Calu3 (cell line): ENCODE results near the gene RNLS. TPM values are rescaled to one million over a fixed set of nuclear protein-coding genes. Genes with fewer than 3 reads are reported as not detected.

ENCODE experiments used
- BruUV-seq: library from RNA; stranded (reverse); fragments of 400-500 nt; replicated peaks from 2 replicates; lab custom pipeline; 2021; lab: Mats Ljungman, UMichigan
- CTCF ChIA-PET: fragments of 300-600 bp; sonication (Branson Sonifier 250); formaldehyde crosslinking; loops from one replicate; lab custom pipeline; 2022; ENCODE audit warnings: antibody characterized with exemption; lab: Charles Lee
- DNase-seq: peaks from one replicate; pipeline ENCODE4 v3.0.0; 2022
- H3K27ac Mint-ChIP-seq: one replicate; pipeline ENCODE4 v1.8.0; 2022; ENCODE audit warnings: mixed read lengths; ENCODE audit not compliant: unreplicated experiment
- H3K27me3 Mint-ChIP-seq: one replicate; pipeline ENCODE4 v1.8.0; 2022; ENCODE audit warnings: mixed read lengths; ENCODE audit not compliant: unreplicated experiment
- H3K36me3 Mint-ChIP-seq: one replicate; pipeline ENCODE4 v1.8.0; 2022; ENCODE audit warnings: mild to moderate bottlenecking, moderate library complexity, mixed read lengths; ENCODE audit not compliant: insufficient read depth, unreplicated experiment
- H3K4me1 Mint-ChIP-seq: one replicate; pipeline ENCODE4 v1.8.0; 2022; ENCODE audit warnings: mild to moderate bottlenecking, low read depth, mixed read lengths; ENCODE audit not compliant: unreplicated experiment
- H3K4me3 Mint-ChIP-seq: one replicate; pipeline ENCODE4 v1.8.0; 2022; ENCODE audit warnings: mild to moderate bottlenecking, low read depth, moderate library complexity, mixed read lengths; ENCODE audit not compliant: unreplicated experiment
- H3K9me3 Mint-ChIP-seq: one replicate; pipeline ENCODE4 v1.8.0; 2022; ENCODE audit warnings: low read depth, mixed read lengths; ENCODE audit not compliant: unreplicated experiment
- CTCF ChIP-seq: fragments of 200-600 bp; IDR thresholded peaks from one replicate; pipeline ENCODE4 v1.8.0; 2022; ENCODE audit warnings: antibody characterized with exemption; ENCODE audit not compliant: unreplicated experiment
- intact Hi-C: fragments of 100-400 bp; cut with micrococcal nuclease; formaldehyde crosslinking; loops from one replicate; pipeline ENCODE4 v1.10.0; 2022; ENCODE audit not compliant: unreplicated experiment
- total RNA-seq: library from RNA; stranded (reverse); gene quantifications from 2 replicates; pipeline ENCODE4 v1.2.3, GENCODE V29; 2022

RNLS gene
- total RNA-seq, 1 experiment from 2014 or later: 6.3 TPM

- no peak for TF ChIP-seq CTCF
- CTCF ChIA-PET: no interaction called here
- Mint-ChIP-seq H3K27me3 (no peaks in the 10 kb centered on the region), H3K4me3 (no peak overlapping the region), H3K27ac (no peak overlapping the region), H3K4me1 (no peaks in the 10 kb centered on the region), H3K36me3 (no peaks in the 10 kb centered on the region), H3K9me3 (peaks cover 14% of the 10 kb centered on the region)
- no TSS peak for BruUV-seq
- intact Hi-C loops: no loop called here
- DNase-seq: no peak
These were observed 264.3 kb downstream of the RNLS start for GRCh38 chr10:88318803-88319202.

- DNase-seq: no peak
- Mint-ChIP-seq H3K9me3 (peaks cover 10% of the 10 kb centered on the region), H3K36me3 (no peaks in the 10 kb centered on the region), H3K27me3 (no peaks in the 10 kb centered on the region), H3K4me3 (no peak overlapping the region), H3K27ac (no peak overlapping the region), H3K4me1 (no peaks in the 10 kb centered on the region)
- no TSS peak for BruUV-seq
- intact Hi-C loops: no loop called here
- CTCF ChIA-PET: no interaction called here
- TF ChIP-seq CTCF: no peak
These were observed 266.0 kb downstream of the RNLS start for GRCh38 chr10:88317099-88317498.

GRCh38 chr10:88316292-88316861 lies 266.7 kb downstream of the RNLS start:
- CTCF ChIA-PET: interaction anchor here (0.7 kb wide), 1 partner anchor 20 kb away, joined by 4 read pairs; no protein-coding TSS in a partner anchor
- no peaks in the 10 kb centered on the region for H3K4me1 Mint-ChIP-seq

GRCh38 chr10:88315755-88316154 lies 267.4 kb downstream of the RNLS start:
- no peaks in the 10 kb centered on the region for H3K27me3 Mint-ChIP-seq
- no peak for TF ChIP-seq CTCF
- peaks cover 7% of the 10 kb centered on the region for H3K9me3 Mint-ChIP-seq
- BruUV-seq: no TSS peak
- CTCF ChIA-PET: interaction anchor here (0.7 kb wide), 1 partner anchor 20 kb away, joined by 4 read pairs; no protein-coding TSS in a partner anchor
- DNase-seq: no peak
- H3K27ac Mint-ChIP-seq: no peak overlapping the region
- intact Hi-C loops: no loop called here
- no peaks in the 10 kb centered on the region for H3K4me1 Mint-ChIP-seq
- no peaks in the 10 kb centered on the region for H3K36me3 Mint-ChIP-seq
- H3K4me3 Mint-ChIP-seq: no peak overlapping the region

More at GRCh38 chr10:88316292-88316861, 266.7 kb downstream of the RNLS start:
- TF ChIP-seq CTCF: no peak
- Mint-ChIP-seq H3K27me3 (no peaks in the 10 kb centered on the region), H3K9me3 (peaks cover 10% of the 10 kb centered on the region), H3K4me3 (no peak overlapping the region), H3K27ac (no peak overlapping the region), H3K36me3 (no peaks in the 10 kb centered on the region)
- BruUV-seq: no TSS peak
- intact Hi-C loops: no loop called here
- DNase-seq: no peak
